ENCODE results near the gene SNRPB.

The SNRPB gene

GRCh38 chr20:2416541-2417212 lies 53.9 kb downstream of the SNRPB start:
- H3K9me3 ChIP-seq (ENCODE audit: control insufficient read depth, insufficient read depth, low read length) = no peaks in the 10 kb centered on the region
- TF ChIP-seq EZH2phosphoT487 (IDR thresholded peaks at IDR 0.05; ENCODE audit: borderline replicate concordance, low read length) (no peak), CTCF (IDR thresholded peaks at IDR 0.05; ENCODE audit: low read depth, low read length, poor library complexity, severe bottlenecking) (no peak)

More at GRCh38 chr20:2416541-2417212, 53.9 kb downstream of the SNRPB start:
- no peaks in the 10 kb centered on the region for H3F3A ChIP-seq (ENCODE audit: control insufficient read depth, insufficient read depth)
- H3K4me1 ChIP-seq (ENCODE audit: control insufficient read depth, low read length) = no peaks in the 10 kb centered on the region
- H3K27ac ChIP-seq (ENCODE audit: low read depth, low read length) = no peak overlapping the region
- H3K9me2 ChIP-seq (replicated peaks; ENCODE audit: control insufficient read depth, low read length) = no peaks in the 10 kb centered on the region
- H3K27me3 ChIP-seq (ENCODE audit: control insufficient read depth, low read length) = peaks cover 5% of the 10 kb centered on the region; the same call in 1 of the 2 replicates
- H3K79me2 ChIP-seq (ENCODE audit: control insufficient read depth, low read length) = no peaks in the 10 kb centered on the region
- H3K36me3 ChIP-seq (ENCODE audit: control insufficient read depth, low read length) = no peaks in the 10 kb centered on the region
- H3K4me3 ChIP-seq (ENCODE audit: low read length) = no peak overlapping the region
- H4K20me1 ChIP-seq (ENCODE audit: control insufficient read depth, insufficient read depth, low read depth, low read length) = no peaks in the 10 kb centered on the region
- no peak overlapping the region for H3K4me2 ChIP-seq (ENCODE audit: low read length)
